SK-N-DZ (cell line): Measurements from ENCODE around the gene ATRIP.
"Not testable (repeated sequence)": the region's sequence is repeated elsewhere in the genome, so short reads cannot be mapped to it uniquely, and the experiment has no call there.

Experiments
- DNase-seq: peaks from one replicate; pipeline ENCODE4 v3.0.0-alpha.2; 2015; ENCODE audit warnings: low spot score

The ATRIP gene

DNA sequence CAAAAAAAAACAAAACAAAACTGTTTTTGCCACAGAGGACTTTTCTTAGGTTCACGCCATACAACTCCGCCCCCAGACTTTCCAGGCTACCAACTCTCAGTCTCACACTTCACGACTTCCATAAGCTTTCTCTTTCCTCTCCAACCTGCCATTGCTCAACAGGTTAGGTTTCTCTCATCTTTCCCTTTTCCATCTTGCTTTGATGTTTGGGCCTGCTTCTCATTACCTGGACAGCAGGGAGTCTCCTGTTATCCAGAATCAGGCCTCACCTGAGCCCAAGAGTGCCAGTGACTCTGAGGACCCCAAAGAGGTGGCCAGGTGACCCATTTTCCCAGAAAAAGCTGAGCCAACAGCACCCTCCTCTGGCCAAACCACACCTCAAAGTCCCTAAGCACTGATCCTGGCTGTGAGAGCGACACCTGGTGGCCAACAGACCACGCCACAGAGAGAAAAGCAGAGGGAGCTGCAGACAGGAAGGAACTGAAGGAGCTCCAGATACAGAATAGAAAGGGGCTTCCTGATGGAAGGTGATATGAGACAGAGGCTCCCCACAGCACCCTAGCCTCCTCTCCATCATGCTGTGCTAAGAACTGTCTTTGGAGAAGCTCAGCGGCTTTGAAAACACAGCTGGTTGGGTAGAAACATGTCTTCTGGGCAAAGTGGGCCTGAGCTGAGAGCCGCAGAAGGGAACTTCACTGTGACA lies 10.6 kb upstream of the ATRIP start:
- DNase-seq: peak; percentile 79

DNA sequence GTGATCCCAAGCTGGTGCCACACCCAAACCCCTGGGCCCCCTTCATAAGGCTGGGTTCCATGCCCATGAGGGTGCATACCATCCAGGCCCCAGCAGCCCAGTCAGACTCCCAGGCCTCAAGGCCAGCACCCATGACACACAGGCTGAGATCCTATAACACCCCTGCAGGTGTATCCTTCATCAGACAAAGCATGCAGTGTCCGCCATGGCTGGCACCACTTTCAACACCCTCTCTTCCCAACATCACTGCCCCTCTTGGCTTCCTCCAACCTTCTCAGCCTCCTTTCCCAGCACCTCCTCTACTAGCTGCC lies 10.1 kb upstream of the ATRIP start:
- no peak for DNase-seq

DNA sequence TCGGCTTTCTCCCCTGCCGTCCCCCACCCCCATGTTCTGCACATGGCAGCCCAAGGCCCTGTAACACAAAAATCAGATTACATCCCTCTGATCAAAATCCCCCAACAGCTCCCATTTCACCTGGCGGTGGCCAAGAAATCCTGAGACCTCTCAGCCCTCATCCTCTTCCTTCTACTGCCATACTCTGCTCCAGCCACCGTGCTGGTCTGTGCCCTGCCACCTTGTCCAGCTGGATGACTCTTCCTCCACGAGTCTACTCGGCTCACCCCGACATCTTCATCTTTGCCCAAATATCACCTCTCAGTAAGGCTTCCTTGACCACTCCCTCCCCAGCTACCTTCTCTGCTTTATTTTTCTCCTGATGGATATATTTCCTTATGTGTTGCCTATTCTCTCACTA lies 9.7 kb upstream of the ATRIP start:
- no peak for DNase-seq

DNA sequence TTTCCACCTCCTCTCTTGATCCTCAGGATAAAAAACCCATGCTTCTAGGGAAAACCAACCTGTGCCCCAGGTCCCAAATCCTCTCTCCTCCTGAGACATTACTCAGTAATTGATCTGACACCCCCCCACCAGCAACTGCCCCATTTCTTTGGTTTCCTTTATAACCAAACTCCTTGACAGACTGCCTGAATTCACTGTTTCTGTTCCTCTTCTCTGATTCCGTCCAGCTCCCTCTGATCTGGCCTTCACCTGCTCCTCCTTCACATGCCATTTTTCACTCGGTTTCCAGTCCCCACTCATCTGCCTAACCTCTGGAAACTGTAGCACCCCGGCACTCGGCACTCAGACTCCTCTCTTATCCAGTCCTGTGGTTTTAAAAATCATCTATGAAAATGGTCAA lies 8.7 kb upstream of the ATRIP start:
- no peak for DNase-seq

DNA sequence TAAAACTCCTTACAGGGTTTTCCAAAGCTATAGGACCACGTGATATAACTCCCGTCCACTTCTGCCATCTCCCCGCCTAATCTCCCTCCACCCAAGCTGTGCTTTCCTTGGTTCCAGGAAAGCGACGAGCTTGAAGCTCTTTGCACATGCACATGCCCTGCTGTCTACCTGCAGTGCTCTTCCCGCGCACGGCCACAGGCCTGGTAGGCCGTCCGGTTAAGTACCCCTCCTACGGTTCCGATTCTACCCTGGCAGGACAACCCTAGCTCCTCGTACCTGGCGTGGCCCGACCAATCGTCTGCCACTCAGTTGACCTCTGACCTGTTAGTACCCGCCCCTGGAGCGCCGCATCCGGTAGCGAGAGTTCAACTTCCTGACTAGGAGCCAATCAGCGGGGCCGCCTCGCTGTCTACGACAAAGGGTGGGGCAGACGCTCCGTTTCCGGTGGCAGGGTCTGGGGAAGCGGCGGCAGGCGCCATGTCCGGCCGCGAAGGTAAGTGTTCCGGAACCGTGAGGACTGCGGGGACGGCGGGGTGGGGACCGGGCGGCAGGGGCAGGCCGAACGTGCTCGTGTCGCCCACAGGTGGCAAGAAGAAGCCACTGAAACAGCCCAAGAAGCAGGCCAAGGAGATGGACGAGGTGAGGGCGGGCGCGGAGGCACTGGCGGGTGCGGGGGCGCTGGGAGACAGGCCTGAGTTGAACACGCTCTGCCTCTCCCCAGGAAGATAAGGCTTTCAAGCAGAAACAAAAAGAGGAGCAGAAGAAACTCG lies 6.5 kb upstream of the ATRIP start, which contains the start of the genes CCDC51 and TMA7:
CCDC51 (minus strand) TSS at position 300 of the 770 bp plus-strand sequence. CDS start 4,991 bp downstream, outside the sequence.
TMA7 (plus strand) TSS at position 438 of the 770 bp plus-strand sequence; CDS start at position 478, 40 bp downstream.
- peak; percentile 96 for DNase-seq

DNA sequence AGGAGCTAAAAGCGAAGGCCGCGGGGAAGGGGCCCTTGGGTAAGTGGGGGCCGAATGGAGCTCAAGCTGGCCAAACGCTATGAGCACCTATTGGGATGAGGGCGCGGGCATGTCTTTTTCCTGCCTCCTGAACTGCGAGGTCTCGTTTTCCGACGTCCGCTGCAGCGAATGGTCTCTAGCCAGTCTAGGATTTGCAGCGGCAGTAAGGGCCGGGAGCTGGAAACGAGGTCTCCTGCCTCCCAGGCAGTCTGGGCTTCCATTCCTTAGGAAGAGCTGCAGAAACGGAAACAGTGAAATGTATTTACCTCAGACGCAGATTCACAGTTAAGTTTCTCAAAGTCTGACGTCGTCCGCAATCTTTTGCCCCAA lies 6.0 kb upstream of the ATRIP start:
- no peak for DNase-seq

DNA sequence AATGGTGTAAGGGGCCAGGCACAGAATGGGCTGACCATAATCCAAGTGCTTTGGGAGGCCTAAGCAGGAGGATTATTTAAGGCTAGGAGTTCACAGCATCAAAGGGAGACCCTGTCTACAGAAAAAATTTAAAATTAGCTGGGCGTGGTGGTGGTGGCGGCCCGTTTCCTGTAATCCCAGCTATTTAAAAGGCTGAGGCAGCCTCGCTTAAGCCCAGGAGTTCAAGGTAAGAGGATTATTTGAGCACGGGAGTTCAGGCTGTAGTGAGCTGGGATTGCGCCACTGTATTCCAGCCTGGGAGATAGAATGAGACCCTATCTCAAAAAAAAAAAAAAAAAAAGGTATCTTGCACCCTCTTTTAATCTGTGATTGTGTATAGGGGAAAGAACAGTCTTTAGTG lies 4.6 kb upstream of the ATRIP start:
- DNase-seq: no peak

DNA sequence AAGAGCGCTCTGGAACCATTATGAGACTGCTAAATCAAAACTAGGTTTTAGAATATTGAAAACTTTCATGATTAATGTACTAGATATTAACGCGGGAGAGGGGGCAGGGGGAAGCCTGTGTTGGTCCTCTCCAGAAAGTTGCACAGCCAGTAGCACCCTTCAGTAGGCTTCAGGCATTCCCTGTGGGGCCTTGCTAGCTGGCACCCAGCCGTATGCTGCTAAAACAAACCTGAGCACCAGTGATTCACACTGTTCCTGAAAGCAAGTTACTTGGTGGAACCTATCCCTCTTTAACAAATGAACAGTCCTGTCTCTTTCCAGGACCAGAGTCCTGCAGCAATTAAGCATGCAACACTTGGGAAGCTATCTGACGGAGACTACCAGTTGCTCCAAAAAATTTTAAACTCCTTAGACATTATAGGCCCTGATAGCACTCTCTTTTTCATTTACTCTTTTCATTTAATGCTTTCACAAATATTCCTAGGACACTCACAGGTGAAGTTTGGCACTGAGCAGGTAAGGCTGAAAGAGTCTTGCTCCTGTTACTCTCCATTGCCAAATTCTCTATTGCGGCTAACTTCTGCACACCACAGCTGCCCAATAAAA lies 1.2 kb upstream of the ATRIP start:
- DNase-seq: no peak

DNA sequence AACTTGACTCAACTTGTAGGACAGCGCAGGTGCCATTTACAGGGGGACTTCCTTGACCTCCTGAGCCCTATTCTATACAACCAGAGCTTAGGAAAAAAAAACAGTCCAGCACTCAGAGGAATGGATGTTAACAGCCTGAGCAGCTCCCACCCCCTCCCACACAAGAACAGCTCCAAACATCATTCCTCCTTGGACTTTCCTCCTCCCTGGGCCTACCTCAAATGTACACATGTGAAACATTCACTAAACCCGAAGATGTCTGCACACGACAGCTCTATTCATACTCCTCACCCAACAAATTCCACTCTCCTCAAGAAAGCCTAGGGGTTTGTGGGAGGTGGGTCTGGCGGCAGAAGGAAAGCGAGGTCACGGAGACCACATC lies 503 bp upstream of the ATRIP start:
- no peak for DNase-seq

DNA sequence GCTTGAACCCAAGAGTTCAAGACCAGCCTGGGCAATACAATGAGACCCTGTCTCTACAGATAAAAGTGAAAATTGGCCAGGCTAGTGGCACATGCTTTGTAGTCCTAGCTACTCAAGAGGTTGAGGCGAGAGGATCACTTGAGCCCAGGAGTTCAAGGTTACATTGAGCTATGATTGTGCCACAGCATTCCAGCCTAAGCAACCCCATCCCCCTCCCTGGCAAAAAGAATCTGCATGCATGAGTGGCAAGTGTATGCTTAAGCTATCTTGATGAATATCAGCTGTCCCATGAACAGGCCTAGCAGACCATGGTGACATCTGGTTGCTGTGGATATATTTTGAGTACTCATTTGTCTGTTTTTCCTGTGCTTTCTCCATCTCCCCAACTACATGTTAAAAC lies 4.7 kb downstream of the ATRIP start:
- DNase-seq: no peak

DNA sequence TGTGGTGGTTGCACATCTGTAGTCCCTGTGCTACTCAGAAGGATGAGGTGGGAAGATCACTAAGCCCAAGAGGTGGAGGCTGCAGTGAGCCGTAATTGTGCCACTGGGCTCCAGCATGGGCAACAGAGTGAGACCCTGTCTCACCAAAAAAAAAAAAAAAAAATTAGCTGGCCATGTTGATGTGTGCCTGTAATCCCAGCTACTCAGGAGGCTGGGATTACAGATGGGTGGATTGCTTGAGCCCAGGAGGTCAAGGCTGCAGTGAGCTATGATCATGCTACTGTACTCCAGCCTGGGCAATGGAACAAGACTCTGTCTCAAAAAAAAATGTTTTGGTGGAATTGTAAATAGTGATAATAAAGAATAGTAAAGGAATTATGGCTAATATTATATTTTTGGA lies 9.9 kb downstream of the ATRIP start:
- no peak for DNase-seq

DNA sequence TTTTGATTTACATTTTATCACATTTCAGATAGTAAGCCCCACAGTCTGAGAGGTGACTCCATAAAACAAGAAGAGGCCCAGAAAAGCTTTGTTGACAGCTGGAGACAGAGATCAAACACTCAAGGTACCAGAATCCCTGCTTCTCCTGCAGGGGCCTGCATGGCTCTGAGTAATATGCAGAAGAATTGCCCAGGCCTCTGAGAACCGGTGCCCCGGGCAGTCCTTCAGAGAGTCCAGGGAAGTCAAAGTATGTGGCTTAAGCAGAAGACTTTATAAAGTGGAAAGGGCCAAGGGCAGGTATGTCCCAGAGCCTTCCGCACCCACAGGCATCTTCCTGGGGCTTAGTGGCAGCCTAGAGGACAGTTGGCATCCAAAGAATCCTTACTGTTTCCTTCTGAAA lies 12.8 kb downstream of the ATRIP start:
- DNase-seq: no peak

DNA sequence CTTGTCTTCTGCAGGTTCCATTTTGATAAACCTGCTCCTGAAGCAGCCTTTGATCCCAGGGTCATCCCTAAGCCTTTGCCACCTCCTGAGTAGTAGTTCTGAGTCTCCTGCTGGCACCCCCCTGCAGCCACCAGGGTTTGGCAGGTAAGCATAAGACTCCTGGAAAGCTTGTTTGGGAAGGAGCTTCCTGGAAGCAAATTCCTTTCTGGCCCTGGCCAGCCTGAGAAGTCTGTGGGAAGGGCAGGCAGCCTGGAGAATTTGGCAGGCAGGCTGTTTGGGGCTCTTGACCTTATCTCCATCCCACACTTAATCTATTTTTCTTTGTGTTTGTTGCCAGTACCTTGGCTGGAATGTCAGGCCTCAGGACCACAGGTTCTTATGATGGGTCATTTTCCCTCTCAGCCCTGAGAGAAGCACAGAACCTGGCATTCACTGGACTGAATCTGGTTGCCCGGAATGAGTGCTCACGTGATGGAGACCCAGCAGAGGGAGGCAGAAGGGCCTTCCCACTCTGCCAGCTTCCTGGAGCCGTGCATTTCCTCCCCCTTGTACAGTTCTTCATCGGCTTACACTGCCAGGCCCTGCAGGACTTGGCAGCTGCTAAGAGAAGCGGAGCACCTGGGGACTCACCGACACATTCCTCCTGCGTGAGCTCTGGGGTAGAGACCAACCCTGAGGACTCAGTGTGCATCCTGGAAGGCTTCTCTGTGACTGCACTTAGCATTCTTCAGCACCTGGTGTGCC lies 13.4 kb downstream of the ATRIP start:
- DNase-seq: no peak

DNA sequence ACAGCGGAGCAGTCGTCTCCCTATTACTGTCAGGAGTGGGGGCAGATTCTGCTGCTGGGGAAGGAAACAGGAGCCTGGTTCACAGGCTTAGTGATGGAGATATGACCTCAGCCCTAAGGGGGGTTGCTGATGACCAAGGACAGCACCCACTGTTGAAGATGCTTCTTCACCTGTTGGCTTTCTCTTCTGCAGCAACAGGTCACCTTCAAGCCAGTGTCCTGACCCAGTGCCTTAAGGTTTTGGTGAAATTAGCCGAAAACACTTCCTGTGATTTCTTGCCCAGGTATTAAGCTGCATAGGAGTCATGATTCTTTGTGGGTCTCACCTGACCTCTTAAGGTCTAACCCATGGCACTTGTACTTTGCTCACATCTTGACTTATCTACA lies 14.0 kb downstream of the ATRIP start:
- DNase-seq: no peak

DNA sequence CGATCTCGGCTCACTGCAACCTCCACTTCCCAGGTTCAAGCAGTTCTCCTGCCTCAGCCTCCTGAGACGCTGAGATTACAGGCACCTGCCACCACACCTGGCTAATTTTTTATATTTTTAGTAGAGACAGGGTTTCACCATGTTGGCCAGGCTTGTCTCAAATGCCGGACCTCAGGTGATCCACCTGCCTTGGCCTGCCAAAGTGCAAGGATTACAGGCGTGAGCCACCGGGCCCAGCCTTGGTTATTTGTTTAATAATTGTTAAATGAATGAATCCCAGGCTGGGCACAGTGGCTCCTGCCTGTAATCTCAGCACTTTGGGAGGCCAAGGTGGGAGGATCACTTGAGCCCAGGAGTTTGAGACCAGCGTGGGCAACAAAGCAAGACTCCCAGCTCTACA lies 15.2 kb downstream of the ATRIP start:
- not testable (repeated sequence) for DNase-seq

DNA sequence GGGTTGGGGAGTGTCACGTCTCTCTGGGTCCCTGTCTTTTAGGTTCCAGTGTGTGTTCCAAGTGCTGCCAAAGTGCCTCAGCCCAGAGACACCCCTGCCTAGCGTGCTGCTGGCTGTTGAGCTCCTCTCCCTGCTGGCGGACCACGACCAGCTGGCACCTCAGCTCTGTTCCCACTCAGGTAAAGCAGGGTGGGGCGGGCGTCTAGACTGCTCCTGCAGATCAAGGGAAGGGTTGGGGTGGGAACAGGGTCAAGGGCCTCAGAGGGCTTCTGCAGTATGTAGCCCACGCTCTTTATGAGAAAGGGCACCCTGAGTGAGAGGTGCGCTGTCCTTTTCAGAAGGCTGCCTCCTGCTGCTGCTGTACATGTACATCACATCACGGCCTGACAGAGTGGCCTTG lies 17.2 kb downstream of the ATRIP start:
- DNase-seq: no peak

DNA sequence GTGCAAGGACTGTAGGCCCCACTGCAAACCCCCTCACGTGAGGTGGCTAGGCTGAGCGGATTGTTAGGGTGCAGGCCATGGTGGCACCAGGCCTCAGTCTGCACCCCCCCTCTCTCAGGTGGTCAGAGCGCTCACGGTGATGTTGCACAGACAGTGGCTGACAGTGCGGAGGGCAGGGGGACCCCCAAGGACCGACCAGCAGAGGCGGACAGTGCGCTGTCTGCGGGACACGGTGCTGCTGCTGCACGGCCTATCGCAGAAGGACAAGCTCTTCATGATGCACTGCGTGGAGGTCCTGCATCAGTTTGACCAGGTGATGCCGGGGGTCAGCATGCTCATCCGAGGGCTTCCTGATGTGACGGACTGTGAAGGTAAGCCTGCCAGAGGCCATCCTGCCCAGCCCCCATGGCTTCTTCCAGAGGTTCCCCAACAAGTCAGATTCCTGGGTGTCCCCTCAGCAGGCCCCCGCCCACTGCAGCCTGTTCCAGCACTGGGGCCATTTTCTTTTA lies 18.2 kb downstream of the ATRIP start:
- no peak for DNase-seq

DNA sequence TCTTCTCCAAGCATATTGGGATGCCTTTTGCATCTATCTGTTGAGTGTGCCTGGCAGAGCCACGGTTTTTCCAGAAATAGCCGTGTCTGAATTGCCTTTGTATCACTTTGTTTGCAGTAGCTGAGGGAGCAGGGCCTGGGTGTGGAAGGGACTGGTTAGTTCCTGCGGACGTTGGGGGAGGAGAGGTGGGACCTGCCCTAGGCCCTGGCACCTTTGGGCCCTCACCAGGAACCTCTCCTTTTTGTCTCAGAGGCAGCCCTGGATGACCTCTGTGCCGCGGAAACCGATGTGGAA lies 18.6 kb downstream of the ATRIP start:
- no peak for DNase-seq

DNA sequence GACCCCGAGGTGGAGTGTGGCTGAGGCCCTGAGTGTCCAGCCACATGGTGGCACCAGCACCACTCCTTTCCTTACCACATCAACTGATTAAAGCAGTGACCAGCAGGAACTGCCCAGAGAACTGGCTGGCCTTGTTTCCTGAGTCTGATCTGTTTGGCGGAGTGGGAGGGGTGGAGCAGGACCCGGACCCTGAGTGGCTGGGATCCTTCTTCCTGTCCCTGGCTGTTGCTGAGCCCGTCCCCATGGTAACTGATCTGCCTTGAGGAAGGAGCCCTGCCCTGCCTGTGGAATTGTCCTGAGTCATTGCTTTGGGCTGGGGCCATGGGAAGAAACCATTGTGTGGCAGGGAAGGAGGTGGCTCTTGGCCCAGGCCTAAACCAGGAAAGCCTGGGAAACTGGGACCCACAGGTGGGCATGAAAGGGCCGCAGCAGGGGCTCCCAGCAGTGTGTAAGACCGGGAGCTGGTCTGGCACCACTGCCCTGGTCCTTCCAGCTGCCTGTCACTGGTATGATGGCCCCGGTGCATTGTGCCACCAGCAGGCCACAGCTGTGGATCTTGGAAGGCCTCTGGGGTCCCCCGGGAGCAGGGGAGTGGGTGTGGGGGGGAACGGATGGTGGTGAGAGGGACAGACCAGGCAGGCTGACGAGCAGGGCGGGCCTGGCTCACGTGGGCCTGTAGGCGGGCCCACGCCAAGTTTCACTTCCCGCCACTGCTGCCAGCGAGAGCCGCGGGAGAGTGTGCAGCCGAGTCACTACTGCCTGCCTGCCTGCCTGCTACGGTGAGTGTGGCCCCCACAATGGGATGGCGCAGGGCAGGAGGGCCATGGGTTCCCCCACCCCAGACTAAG lies 19.2 kb downstream of the ATRIP start:
- peak; percentile 94 for DNase-seq

DNA sequence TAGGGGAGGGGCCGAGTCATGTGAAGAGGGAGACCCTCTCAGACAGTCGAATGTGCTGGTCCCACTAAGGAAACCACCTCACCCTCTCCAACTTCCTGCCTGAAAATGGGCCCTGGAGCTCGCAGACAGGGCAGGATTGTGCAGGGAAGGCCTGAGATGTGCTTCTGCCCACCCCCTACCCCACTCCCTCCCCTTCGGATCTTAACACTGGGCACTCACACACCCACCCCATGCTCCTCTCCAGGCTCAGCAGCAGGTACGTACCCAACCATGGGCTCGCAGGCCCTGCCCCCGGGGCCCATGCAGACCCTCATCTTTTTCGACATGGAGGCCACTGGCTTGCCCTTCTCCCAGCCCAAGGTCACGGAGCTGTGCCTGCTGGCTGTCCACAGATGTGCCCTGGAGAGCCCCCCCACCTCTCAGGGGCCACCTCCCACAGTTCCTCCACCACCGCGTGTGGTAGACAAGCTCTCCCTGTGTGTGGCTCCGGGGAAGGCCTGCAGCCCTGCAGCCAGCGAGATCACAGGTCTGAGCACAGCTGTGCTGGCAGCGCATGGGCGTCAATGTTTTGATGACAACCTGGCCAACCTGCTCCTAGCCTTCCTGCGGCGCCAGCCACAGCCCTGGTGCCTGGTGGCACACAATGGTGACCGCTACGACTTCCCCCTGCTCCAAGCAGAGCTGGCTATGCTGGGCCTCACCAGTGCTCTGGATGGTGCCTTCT lies 20.0 kb downstream of the ATRIP start:
- no peak for DNase-seq

DNA sequence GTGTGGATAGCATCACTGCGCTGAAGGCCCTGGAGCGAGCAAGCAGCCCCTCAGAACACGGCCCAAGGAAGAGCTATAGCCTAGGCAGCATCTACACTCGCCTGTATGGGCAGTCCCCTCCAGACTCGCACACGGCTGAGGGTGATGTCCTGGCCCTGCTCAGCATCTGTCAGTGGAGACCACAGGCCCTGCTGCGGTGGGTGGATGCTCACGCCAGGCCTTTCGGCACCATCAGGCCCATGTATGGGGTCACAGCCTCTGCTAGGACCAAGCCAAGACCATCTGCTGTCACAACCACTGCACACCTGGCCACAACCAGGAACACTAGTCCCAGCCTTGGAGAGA lies 20.5 kb downstream of the ATRIP start:
- DNase-seq: no peak
